ENCODE results near the gene BMS1.
"Not testable (repeated sequence)": the region's sequence is repeated elsewhere in the genome, so short reads cannot be mapped to it uniquely, and the experiment has no call there.

The BMS1 gene

DNA sequence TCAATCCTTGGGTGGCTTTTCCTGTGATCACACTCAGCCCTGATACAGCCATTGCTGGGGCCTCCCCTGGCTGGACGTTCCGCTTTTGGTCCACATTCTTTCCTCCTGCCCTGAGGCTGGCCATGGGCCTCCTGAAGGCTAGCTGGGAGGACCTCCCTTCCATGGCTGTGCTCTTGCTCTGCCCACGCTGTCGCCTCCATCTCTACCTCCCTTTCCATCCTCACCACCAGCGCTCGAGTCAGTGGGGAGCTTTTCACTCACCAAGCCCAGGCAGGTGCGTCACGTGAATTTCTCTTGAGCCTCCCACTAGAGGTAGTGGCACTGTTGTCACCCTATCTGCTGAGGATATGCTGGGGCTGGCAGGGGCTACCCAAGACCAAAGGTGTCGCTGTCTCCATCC lies 85.9 kb downstream of the BMS1 start:
- no peak for DNase-seq
- TF ChIP-seq POLR2A (IDR thresholded peaks at IDR 0.05; ENCODE audit: low read length) (no peak), GATA1 (IDR thresholded peaks at IDR 0.05; ENCODE audit: low read depth, low read length) (no peak)

DNA sequence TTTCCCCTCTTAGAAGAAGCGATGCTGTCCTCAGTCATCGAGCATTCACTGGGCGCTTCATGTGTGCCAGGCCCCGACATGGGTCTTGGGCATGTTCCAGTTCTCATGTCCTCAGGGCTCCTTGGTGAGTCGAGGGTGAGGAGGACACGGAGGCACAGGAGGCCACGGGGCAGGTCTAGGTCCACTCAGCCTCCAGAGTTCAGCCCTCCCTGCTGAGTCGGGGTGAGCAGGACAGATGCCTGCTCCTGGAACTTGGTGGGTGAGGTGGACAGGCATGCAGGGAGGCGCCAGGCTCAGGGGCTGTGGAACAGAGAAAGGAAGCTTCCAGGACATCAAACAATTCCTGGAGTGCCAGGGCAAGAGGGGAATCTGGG lies 87.4 kb downstream of the BMS1 start:
- no peak for DNase-seq
- no peak for TF ChIP-seq POLR2A (IDR thresholded peaks at IDR 0.05; ENCODE audit: low read length)
- no peak for TF ChIP-seq GATA1 (IDR thresholded peaks at IDR 0.05; ENCODE audit: low read depth, low read length)

DNA sequence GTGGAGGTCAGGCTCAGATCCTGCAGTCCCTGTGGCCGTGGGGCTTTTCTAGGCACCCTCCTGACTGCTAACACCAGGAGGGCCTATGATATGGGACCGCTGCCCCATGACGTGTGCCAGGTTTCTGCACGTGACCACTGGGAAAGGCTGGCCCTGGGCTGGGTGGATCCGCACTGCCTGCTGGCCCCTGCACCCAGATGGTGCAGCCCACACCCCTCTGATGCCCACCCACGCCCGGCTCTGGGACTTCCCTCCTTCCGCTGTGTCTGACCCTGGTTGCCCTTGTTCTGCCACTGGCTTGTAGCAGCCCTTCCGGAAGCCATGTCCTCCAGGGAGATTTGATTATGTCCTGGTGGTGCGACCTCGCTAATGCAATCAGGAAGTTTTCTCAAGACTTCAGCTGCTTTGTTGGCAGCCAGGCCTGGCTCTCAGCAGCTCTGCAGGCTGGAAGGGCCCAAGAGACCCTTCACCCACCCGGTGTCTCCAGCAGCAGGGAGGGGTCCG lies 88.6 kb downstream of the BMS1 start:
- not testable (repeated sequence) for DNase-seq

DNA sequence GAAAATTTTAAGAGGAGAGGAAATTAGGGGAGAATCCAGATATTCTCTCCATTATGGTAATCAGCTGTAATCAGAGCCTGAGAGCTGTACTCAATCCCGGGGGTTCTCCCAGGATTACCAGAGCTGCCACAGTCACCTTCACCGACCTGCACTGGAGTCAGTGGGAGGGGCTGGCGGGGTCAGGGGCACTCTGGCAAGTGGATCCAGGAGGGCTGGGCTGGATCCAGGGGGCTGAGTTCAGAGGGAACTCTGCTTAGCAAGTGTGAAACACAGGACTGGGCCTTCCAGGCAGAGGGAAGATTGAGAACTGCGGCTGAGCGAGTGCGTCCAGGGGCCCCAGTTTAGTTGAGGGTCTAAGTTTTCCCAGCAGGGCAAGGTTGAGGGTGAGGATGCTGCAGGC lies 89.2 kb downstream of the BMS1 start:
- TF ChIP-seq GATA1 (IDR thresholded peaks at IDR 0.05; ENCODE audit: low read depth, low read length) (no peak), POLR2A (IDR thresholded peaks at IDR 0.05; ENCODE audit: low read length) (no peak)
- no peak for DNase-seq

DNA sequence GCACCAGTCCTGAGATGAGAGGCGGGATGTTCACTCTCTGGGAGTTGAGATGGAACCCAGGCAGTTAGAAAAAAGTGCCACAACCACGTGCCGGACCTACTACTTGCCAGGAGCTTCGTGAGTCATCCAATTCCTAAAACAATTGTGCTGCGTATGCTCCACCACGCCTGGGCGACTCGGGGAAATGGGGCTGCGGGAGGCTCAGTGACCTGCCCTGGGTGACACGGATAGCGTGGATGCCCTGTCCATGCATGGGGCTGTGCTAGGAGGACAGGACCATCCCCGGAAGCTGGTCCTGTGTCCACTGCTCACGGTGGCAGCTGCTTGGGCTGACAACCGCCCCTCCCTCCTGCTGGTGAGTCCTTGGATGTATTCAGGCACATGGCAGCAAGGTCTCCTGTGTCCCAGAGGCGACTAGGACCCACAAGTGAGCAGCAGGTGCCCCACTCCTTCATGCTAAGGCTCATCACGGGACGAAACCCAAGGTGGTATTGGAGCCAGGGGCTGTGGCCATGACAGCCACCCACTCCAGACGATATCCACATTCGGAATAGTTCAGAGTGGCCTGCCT lies 90.4 kb downstream of the BMS1 start:
- TF ChIP-seq POLR2A (IDR thresholded peaks at IDR 0.05; ENCODE audit: low read length) (no peak), GATA1 (IDR thresholded peaks at IDR 0.05; ENCODE audit: low read depth, low read length) (no peak)
- DNase-seq, result no peak

DNA sequence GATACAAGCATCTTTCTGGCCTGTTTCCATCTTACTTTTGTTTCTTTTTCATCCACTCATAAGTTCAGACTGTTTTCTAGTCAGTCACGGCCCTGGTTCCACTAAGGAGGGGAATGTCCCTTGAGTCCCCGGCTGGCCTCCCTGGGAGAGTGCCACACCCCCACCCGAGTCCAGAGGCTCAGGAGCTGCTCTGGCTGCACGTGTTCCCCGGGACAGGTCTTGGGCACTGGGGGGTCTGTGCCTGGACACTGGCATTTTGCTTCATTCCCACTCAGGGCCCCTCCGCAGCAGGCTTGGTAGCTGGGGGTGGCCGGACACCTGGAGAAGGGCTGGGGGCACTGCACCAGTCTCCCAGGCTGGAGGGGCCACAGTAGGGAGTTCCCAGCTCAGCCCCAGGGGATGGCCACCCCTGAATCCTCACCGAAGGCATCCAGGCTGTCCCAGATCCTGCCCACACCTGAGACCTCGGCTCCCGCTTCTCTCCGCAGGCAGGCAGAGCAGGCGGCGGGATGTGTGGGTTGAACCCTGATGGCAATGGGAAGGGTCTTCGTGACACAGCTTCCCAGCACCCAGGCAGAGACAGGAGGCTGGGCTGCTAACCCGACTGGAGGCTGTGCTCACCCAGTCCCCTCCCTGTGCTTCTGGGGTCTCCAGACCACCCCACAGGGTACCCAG lies 92.3 kb downstream of the BMS1 start:
- TF ChIP-seq GATA1 (IDR thresholded peaks at IDR 0.05; ENCODE audit: low read depth, low read length), result no peak
- TF ChIP-seq POLR2A (IDR thresholded peaks at IDR 0.05; ENCODE audit: low read length), result no peak
- no peak for DNase-seq

DNA sequence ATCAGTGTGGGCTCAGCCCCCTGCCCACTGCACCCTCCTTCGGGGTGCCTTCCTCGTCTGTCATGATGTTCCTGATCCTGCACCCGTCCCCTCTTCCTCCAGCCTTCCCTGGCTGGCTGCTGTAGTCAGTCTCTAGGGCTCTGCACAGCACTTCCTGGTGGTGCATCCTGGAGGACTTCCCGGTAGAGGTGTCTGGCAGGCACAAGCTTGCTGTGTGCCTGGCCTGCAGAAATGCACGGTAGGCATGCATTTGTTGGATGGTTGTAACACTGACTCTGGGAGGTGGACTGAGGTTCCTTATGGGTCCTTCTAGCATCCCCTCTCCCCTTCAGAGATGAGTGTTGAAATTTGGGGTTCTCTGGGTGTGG lies 92.8 kb downstream of the BMS1 start:
- TF ChIP-seq POLR2A (IDR thresholded peaks at IDR 0.05; ENCODE audit: low read length), result no peak
- no peak for TF ChIP-seq GATA1 (IDR thresholded peaks at IDR 0.05; ENCODE audit: low read depth, low read length)
- no peak for DNase-seq

DNA sequence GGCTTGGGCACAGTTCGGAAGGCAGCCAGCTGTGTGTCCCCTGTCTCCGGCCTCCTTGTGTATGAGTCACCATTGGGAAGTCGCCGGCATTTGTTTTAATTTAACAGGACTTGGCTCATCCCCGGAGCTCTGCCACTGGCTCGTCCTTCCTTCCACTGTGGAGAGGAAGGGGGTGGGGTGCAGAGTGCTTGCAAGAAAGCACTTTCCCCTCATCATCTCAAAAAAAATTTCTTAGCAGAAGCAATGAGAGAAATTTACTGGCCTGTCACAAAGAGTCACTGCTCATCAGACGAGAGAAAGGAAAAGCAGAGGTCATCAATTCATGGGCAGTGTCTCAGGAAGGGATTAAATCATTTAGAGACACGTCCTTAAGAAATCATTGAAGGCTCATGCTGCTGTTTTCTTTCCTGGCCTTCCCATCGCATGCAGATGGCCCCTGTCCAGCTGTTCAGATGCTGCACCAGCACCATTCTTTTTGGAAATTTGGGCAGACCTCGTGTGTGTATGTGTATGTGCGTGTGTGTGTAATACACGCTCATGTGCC lies 93.3 kb downstream of the BMS1 start:
- TF ChIP-seq GATA1 (IDR thresholded peaks at IDR 0.05; ENCODE audit: low read depth, low read length) (no peak), POLR2A (IDR thresholded peaks at IDR 0.05; ENCODE audit: low read length) (no peak)

DNA sequence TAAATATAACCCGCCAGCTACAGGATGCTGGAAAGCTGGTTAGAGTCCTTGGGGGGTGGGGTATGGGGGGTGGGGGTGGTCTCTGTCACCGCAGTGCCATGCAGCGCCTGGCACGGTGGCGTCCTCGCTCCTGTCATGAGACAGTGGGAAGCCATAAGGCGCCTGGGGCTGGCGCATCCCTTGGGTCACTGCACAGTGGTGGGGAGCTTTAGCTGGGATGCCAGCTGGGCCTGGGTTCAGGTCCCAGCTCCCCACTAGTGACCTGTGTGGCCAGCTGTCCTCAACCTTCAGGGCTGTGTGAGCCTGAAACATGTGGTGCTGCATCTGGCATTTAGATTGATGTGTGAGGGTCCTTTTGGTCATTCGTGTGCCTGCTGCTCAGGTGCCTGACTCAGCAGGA lies 93.9 kb downstream of the BMS1 start:
- no peak for DNase-seq

More for the DNA sequence above, 93.3 kb downstream of the BMS1 start:
- no peak for DNase-seq

DNA sequence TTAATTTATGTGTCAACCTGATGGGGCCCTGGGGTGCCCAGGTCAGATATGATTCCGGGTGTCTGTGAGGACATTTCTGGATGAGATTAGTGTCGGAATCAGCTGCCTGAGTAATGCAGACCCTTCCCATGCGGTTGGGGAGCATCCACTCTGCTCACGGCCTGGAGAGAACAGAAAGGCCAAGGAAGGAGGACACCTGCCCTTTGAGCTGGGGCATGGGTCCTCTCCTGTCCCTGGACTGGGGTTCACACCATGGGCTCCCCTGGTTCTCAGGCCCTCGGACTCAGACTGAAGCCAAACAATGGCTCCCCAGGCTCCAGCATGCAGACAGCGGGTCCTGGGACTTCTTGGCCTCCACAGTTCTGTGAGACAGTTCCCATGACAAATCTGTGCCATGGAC lies 94.3 kb downstream of the BMS1 start:
- TF ChIP-seq POLR2A (IDR thresholded peaks at IDR 0.05; ENCODE audit: low read length), result no peak
- no peak for TF ChIP-seq GATA1 (IDR thresholded peaks at IDR 0.05; ENCODE audit: low read depth, low read length)
- DNase-seq, result no peak

More for the DNA sequence above, 93.9 kb downstream of the BMS1 start:
- TF ChIP-seq GATA1 (IDR thresholded peaks at IDR 0.05; ENCODE audit: low read depth, low read length), result no peak

DNA sequence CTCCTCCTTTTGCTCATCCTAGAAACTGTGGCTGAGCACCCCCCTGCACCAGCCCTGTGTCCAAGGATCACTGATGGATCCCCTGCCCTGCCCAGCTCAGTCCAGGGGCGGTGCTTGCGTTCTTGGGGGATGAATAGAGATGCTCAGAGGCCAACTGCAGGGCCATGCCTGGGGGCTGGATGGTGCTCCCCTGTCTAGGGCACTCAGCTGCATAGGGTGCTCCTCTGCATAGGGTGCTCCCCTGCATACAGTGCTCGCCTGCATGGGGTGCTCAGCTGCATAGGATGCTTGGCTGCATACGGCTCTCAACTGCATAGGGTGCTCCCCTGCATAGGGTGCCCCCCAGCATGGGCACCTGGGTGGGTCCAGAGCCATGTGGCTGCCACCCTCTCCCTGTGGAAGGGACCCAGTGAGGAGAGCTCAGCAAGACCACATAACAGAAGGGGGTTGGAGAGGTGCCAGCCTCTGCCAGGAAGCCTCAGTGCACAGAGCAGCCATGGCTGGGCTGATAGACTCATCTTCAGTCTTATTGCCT lies 95.0 kb downstream of the BMS1 start:
- DNase-seq, result no peak
- TF ChIP-seq GATA1 (IDR thresholded peaks at IDR 0.05; ENCODE audit: low read depth, low read length), result no peak
- TF ChIP-seq POLR2A (IDR thresholded peaks at IDR 0.05; ENCODE audit: low read length), result no peak

DNA sequence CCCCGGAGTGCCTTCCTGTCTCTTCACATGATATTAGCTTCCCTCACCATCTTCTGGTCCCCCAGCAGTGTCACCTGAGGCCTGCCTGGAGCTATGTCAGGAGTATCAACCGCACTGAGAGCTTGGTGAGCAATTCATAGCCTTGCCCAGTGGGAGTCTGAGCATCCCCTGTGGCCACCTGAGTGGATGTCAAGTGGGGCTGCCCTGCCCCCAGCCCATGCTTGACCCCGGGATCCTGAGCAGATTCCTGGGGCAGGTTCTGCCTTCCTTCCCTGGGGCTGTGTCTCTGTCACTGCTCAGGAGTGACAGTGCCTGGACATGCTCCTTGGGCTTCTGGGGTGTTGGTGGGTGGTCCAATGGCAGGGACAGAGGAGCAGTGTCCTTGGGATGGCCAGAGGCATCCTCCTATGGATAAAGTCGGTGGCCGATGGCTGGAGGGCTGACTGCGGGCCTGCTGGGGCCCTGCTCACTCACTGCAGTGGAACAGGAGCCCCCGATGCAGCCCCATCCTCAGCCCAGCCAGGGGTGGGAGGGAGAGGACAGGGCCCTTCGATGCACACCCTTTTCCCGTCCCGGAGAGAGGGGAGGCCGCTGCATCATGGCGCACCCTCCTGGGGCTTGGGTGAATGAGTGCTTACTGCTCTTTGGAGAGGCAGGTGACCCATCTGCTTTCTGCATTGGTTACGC lies 95.7 kb downstream of the BMS1 start:
- no peak for DNase-seq
- no peak for TF ChIP-seq GATA1 (IDR thresholded peaks at IDR 0.05; ENCODE audit: low read depth, low read length)
- no peak for TF ChIP-seq POLR2A (IDR thresholded peaks at IDR 0.05; ENCODE audit: low read length)

DNA sequence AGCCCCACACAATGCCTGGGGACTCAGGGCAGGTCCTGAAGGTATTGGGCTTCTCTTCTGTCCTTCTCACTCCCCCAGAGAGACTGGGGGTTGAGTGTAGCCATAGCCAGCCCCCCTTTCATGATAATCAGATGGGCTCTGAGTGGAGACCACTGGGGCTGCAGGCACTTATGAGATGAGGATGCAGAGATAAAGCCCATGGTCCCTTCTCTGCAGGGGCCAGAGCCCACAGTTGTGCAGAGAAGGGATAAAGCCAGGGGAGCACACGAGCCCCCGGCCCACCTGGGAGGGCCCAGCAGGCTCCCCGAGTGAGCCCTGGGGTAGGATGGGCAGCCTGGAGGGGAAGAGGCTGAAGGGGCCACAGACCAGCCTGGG lies 96.2 kb downstream of the BMS1 start:
- TF ChIP-seq GATA1 (IDR thresholded peaks at IDR 0.05; ENCODE audit: low read depth, low read length) (no peak), POLR2A (IDR thresholded peaks at IDR 0.05; ENCODE audit: low read length) (no peak)

DNA sequence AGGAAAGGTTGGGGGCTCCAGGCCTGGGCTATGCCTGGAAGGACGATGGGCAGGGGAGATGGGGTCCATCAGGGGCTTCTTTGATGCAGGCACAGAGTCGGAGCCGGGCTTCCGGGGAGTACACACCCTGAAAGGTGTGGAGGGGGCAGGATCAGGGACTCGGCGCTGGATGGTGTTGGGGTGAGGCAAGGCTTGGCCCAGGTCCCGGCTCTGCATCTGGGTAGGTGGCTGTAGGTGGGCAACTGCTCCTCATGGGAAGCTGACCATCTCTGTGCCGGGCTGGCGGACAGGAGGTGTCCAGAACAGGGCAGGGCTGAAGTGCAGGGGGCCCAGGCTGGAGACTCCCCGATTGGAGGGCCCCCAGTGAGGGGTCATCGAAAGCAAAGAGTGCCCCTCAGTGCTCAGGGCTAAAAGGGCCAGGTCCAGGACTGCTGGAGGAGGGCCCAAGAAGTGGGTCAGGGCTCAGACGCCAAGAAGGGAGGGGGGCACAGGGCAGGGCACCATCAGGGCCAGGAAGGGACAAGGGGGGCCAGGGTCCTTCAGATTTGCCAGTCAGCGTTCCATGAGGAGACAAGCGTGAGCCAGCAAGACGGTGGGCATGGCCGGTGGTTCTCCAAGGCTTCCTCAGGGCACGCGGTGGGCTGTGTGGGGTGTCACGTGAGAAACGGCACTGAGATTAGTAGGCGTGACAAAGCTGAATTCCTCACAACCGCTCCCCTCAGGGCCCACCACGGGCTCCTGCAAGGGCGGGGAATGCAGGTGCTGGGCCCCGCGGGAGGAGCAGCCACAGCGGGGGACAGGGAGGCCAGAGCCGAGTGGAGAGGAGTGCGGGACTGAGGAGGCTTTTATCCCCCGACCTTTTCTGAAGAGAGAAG lies 97.0 kb downstream of the BMS1 start:
- no peak for TF ChIP-seq GATA1 (IDR thresholded peaks at IDR 0.05; ENCODE audit: low read depth, low read length)
- TF ChIP-seq POLR2A (IDR thresholded peaks at IDR 0.05; ENCODE audit: low read length), result no peak
- DNase-seq, result no peak

More for the DNA sequence above, 96.2 kb downstream of the BMS1 start:
- DNase-seq, result no peak

Data from erythroblast (primary cell).